ENCODE results near the gene FBXW8.

The FBXW8 gene

DNA sequence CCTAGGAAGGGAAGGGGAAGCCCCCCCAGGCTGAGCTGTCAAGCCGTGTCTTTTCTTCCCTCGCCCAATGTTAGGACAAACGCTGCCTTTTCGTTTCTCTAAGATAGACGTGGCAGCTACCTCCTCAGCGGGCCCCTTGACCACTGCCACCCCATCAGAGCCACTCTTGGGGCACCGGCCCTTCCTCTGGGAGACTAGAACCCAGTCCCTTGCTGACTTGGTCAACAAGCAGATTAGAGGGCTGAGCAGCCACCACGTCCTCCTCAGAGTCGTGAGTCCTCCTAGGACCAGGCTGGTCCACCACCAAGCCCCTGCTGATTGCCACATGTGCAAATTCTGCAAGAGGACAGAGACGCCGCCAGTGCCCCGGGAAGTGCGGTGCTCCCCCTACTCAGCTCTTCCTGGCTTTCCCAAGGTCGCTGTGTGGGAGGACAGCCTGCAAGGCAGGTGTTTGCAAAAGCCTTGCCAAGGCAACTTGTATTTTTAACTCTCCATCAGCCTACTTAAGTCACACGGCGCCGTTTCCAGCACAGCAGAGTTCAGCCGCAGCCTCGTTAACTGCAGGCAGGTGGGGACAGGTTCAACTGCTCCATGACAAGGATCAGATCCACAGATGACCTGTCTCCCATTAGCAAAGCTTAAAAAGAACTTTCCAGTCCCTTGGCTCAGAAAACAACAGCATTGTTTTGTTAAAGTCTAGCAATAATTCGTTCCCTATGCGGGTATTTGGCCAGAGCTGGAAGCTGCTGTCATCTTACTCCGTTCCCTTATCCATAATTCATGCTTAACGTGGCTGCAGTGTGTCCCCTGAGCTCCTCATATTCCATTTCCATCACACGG, 122.9 kb downstream of the FBXW8 start:
- peak; percentile 14; the same call in 2 of the 3 replicates for ATAC-seq
- TF ChIP-seq, protein P1, sequence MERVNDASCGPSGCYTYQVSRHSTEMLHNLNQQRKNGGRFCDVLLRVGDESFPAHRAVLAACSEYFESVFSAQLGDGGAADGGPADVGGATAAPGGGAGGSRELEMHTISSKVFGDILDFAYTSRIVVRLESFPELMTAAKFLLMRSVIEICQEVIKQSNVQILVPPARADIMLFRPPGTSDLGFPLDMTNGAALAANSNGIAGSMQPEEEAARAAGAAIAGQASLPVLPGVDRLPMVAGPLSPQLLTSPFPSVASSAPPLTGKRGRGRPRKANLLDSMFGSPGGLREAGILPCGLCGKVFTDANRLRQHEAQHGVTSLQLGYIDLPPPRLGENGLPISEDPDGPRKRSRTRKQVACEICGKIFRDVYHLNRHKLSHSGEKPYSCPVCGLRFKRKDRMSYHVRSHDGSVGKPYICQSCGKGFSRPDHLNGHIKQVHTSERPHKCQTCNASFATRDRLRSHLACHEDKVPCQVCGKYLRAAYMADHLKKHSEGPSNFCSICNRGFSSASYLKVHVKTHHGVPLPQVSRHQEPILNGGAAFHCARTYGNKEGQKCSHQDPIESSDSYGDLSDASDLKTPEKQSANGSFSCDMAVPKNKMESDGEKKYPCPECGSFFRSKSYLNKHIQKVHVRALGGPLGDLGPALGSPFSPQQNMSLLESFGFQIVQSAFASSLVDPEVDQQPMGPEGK (CRISPR knock-in tag; IDR thresholded peaks at IDR 0.05; ENCODE audit: borderline replicate concordance) = no peak
- TF ChIP-seq ZNF8 (CRISPR knock-in tag; IDR thresholded peaks at IDR 0.05) (no peak), PPARA (CRISPR knock-in tag; IDR thresholded peaks at IDR 0.05; ENCODE audit: borderline replicate concordance) (no peak), ZNF565 (CRISPR knock-in tag; conservative IDR thresholded peaks at IDR 0.05; ENCODE audit: low read depth) (no peak), SNAI2 (CRISPR knock-in tag; IDR thresholded peaks at IDR 0.05) (no peak), ARNTL (CRISPR knock-in tag; IDR thresholded peaks at IDR 0.05; ENCODE audit: borderline replicate concordance, low read depth) (no peak), ZFP3 (CRISPR knock-in tag; IDR thresholded peaks at IDR 0.05) (no peak), ZFP30 (CRISPR knock-in tag; IDR thresholded peaks at IDR 0.05) (no peak), CSDC2 (CRISPR knock-in tag; IDR thresholded peaks at IDR 0.05) (no peak), ZNF70 (CRISPR knock-in tag; IDR thresholded peaks at IDR 0.05) (no peak), OSR1 (CRISPR knock-in tag; IDR thresholded peaks at IDR 0.05) (no peak), GLIS3 (CRISPR knock-in tag; IDR thresholded peaks at IDR 0.05) (no peak)
- TF ChIP-seq, protein P2, sequence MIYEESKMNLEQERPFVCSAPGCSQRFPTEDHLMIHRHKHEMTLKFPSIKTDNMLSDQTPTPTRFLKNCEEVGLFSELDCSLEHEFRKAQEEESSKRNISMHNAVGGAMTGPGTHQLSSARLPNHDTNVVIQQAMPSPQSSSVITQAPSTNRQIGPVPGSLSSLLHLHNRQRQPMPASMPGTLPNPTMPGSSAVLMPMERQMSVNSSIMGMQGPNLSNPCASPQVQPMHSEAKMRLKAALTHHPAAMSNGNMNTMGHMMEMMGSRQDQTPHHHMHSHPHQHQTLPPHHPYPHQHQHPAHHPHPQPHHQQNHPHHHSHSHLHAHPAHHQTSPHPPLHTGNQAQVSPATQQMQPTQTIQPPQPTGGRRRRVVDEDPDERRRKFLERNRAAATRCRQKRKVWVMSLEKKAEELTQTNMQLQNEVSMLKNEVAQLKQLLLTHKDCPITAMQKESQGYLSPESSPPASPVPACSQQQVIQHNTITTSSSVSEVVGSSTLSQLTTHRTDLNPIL (CRISPR knock-in tag; IDR thresholded peaks at IDR 0.05; ENCODE audit: low read depth) = no peak
- TF ChIP-seq, protein P3, sequence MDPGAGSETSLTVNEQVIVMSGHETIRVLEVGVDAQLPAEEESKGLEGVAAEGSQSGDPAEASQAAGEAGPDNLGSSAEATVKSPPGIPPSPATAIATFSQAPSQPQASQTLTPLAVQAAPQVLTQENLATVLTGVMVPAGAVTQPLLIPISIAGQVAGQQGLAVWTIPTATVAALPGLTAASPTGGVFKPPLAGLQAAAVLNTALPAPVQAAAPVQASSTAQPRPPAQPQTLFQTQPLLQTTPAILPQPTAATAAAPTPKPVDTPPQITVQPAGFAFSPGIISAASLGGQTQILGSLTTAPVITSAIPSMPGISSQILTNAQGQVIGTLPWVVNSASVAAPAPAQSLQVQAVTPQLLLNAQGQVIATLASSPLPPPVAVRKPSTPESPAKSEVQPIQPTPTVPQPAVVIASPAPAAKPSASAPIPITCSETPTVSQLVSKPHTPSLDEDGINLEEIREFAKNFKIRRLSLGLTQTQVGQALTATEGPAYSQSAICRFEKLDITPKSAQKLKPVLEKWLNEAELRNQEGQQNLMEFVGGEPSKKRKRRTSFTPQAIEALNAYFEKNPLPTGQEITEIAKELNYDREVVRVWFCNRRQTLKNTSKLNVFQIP (CRISPR knock-in tag; IDR thresholded peaks at IDR 0.05; ENCODE audit: borderline replicate concordance, low read depth) = no peak

DNA sequence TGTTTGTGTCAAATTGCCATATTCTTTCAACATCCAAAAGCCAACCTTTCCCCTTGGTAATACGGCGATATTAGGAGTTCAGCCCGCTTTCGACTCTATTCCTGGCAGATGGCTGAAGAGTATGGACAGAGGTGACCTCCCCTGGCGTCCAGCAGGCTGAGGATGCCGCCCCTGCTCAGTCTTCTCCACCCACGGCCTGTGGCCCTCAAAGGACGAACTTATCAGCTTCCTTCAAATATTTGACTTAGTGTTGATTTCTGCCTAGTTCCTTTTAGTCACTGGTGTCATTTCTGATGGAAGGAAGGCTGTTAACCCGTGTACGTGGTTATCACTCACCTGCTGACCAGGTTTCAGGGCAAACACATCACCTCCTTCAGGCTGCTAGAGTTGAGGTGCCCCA, 123.5 kb downstream of the FBXW8 start:
- no peak for ATAC-seq
- TF ChIP-seq BACH2 (CRISPR knock-in tag; IDR thresholded peaks at IDR 0.05; ENCODE audit: borderline replicate concordance) = no peak
- TF ChIP-seq ZC3H10 (CRISPR knock-in tag; IDR thresholded peaks at IDR 0.05) = no peak
- TF ChIP-seq TCF4 (CRISPR knock-in tag; IDR thresholded peaks at IDR 0.05; ENCODE audit: borderline replicate concordance) = no peak
- no peak for TF ChIP-seq TOX (CRISPR knock-in tag; IDR thresholded peaks at IDR 0.05; ENCODE audit: borderline replicate concordance)
- no peak for TF ChIP-seq ZNF565 (CRISPR knock-in tag; conservative IDR thresholded peaks at IDR 0.05; ENCODE audit: low read depth)
- TF ChIP-seq RARB (CRISPR knock-in tag; IDR thresholded peaks at IDR 0.05) = no peak
- TF ChIP-seq, protein P1 (CRISPR knock-in tag; IDR thresholded peaks at IDR 0.05; ENCODE audit: borderline replicate concordance) = no peak
- no peak for TF ChIP-seq ZFP3 (CRISPR knock-in tag; IDR thresholded peaks at IDR 0.05)
- TF ChIP-seq PPARA (CRISPR knock-in tag; IDR thresholded peaks at IDR 0.05; ENCODE audit: borderline replicate concordance) = no peak
- no peak for TF ChIP-seq ZNF70 (CRISPR knock-in tag; IDR thresholded peaks at IDR 0.05)
- TF ChIP-seq, protein P2 (CRISPR knock-in tag; IDR thresholded peaks at IDR 0.05; ENCODE audit: low read depth) = no peak
- TF ChIP-seq ARNTL (CRISPR knock-in tag; IDR thresholded peaks at IDR 0.05; ENCODE audit: borderline replicate concordance, low read depth) = no peak
- TF ChIP-seq SNAI2 (CRISPR knock-in tag; IDR thresholded peaks at IDR 0.05) = no peak
- TF ChIP-seq, protein P3 (CRISPR knock-in tag; IDR thresholded peaks at IDR 0.05; ENCODE audit: borderline replicate concordance, low read depth) = no peak
- TF ChIP-seq GLIS3 (CRISPR knock-in tag; IDR thresholded peaks at IDR 0.05) = no peak
- TF ChIP-seq, protein P4, sequence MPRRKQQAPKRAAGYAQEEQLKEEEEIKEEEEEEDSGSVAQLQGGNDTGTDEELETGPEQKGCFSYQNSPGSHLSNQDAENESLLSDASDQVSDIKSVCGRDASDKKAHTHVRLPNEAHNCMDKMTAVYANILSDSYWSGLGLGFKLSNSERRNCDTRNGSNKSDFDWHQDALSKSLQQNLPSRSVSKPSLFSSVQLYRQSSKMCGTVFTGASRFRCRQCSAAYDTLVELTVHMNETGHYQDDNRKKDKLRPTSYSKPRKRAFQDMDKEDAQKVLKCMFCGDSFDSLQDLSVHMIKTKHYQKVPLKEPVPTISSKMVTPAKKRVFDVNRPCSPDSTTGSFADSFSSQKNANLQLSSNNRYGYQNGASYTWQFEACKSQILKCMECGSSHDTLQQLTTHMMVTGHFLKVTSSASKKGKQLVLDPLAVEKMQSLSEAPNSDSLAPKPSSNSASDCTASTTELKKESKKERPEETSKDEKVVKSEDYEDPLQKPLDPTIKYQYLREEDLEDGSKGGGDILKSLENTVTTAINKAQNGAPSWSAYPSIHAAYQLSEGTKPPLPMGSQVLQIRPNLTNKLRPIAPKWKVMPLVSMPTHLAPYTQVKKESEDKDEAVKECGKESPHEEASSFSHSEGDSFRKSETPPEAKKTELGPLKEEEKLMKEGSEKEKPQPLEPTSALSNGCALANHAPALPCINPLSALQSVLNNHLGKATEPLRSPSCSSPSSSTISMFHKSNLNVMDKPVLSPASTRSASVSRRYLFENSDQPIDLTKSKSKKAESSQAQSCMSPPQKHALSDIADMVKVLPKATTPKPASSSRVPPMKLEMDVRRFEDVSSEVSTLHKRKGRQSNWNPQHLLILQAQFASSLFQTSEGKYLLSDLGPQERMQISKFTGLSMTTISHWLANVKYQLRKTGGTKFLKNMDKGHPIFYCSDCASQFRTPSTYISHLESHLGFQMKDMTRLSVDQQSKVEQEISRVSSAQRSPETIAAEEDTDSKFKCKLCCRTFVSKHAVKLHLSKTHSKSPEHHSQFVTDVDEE (CRISPR knock-in tag; IDR thresholded peaks at IDR 0.05) = no peak
